ENCODE measurements around the gene NUBP2.

NUBP2 gene

DNA sequence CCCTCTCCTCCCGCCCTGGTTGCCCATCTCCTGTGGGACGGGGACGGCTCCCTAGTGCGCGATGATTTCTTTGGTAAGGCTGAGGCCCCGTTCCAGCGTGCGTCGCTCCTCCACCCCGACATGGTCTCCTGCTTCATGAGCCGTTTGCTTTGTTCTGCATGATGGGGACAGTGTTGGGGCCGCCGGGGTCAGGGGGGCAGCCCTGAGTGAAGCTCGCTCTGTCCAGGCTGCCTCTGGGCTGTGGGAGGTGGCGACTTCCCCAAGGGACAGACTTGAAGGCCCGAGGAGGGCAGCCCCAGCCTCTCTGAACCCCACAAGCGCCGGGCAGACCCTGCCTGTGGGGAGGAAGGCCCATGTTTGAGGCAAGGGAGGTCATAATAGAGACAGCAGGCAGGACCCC lies 23.8 kb upstream of the NUBP2 start:
- DNase-seq (ENCODE audit: low read depth in 2 of 2): no peak

DNA sequence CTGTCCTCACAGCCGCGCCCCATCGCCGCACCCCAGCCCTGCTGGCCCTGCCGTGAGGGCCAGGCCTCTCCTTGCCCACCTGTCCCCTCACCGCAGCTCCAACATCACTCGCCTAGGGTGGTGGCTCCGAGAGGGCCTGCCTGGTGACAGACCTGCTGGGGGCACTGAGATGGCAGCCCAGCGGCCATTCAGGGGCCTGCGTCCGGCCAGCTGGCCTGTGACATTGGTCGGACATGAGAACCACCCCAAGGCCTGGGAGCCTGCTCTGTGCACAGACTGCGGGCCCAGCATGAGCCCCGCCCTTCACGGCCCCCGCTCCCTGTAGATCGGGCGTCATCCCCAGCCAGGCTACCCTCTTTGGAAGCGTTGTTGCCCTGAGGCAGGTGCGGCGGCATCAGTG lies 23.2 kb upstream of the NUBP2 start:
- DNase-seq (ENCODE audit: low read depth in 2 of 2): no peak

DNA sequence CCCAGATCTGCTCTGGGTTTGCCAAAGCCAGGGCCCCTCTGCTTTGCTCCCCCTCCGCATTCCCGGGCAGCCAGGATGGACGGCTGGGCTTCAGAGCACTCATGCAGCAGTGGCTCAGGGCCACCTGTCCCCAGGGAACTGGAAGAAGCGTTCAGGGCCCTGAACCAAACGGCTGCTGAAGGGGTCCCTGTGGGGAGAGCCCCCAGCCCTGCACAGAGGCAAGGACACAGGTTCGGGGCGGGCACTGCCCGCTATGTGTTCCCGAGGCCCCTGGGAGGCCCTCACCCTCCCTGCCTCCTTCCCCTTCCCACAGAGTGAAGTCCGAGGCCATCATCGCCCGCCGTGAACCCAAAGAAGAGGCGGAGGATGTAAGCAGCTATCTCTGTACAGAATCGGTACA lies 21.8 kb upstream of the NUBP2 start:
- DNase-seq (ENCODE audit: low read depth in 2 of 2): no peak

DNA sequence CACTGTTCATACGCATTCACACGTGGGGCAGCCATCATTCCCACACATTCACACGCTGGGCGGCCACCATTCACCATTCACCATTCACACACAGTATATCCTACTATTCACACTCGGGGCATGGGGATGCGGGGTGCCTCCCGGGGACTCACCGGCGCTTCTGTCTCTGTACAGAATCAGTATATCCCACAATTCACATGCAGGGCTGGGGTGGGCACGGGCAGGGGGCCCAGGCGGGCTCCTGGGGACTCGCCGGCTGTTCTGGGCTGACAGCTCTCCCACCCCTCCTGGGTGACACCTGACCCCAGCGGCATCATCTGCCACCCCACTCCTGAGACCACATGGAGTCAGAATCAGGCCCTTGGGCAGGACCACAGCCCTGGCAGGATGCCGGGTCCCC lies 21.0 kb upstream of the NUBP2 start:
- no peak for DNase-seq (ENCODE audit: low read depth in 2 of 2)

DNA sequence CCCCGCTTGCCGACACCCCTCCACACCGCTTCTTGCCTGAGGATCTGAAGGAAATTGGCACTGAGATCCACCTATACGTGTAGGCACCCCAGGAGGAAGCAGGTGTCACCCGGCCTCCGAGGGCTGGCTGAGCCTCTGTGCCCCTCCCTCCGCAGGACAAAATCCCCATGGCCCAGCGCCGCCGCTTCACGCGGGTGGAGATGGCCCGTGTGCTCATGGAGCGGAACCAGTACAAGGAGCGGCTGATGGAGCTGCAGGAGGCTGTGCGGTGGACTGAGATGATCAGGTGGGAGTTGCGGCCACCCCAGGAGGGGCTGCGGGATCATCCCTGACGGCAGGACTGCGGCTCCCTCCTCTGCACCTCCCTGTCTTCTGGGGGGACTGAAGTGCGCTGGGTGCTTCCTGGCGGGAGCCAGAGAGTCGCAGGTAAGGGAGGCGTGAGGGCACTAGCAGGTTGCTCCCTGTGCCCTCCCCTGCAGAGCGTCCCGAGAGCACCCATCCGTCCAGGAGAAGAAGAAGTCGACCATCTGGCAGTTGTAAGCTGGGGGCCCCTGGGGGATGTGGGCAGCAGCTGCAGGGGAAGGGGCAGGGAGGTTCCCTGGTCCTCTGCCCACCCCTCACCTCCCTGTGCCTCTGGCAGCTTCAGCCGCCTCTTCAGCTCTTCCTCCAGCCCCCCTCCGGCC lies 20.4 kb upstream of the NUBP2 start:
- no peak for DNase-seq (ENCODE audit: low read depth in 2 of 2)

DNA sequence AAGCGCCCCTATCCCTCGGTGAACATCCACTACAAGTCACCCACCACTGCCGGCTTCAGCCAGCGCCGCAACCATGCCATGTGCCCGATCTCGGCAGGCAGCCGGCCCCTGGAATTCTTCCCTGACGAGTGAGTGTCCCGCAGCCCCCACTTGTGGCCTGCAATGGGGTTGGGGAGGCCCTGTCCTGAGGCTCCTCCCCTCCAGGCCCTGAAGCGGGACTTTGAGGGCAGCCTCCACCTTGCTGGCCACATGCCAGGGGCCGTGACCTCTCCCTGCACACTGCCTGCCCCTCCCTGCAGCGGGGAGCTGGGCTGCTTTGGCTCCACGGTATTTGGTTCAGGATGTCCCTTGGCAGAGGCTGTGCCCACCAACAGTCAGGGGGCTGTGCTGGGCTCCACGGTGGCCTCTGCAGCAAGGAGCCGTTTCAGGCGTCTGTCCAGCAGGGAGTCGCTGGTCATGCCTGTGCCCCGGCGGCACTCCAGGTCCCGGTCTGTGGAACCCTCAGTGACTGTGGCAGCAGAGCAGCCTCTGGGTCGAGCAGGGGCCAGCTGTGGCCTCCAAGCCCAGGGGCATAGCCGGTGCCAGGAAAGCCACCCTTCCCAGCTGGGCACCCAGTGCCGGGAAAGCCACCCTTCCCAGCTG lies 19.8 kb upstream of the NUBP2 start:
- no peak for DNase-seq (ENCODE audit: low read depth in 2 of 2)

DNA sequence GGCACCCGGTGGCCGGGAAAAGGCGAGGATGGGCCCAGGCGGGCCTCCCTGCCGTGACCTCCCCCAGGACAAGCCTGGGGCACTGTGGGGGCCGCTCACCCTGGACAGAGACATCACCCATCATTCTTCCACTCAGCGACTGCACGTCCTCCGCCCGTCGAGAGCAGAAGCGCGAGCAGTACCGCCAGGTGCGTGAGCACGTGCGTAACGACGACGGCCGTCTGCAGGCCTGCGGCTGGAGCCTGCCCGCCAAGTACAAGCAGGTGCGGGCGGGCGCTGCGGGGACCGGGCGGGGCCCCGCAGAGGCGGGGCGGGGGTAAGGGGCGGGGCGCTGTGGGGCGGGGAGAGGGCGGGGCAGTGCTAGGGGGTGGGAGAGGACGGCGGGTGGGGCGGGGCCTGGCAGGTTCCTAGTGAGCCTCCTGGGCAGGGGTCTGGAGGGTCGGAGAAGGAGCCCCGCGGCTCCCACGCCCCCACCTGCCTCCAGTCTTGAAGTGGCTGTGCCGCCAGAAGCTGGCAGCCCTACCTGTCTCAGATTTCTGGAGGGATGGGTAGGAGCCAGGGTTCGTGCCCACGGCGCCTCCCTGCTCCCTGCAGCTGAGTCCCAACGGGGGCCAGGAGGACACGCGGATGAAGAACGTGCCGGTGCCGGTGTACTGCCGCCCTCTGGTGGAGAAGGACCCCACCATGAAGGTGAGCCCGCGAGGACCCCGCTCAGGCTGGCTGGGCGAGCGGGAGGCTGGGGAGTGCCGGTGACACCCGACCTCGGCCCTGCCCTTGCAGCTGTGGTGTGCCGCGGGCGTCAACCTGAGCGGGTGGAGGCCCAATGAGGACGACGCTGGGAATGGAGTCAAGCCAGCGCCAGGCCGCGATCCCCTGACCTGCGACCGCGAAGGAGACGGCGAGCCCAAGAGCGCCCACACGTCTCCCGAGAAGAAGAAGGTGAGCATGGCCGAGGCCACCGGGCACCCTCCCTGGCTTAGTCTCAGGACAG lies 18.9 kb upstream of the NUBP2 start:
- DNase-seq (ENCODE audit: low read depth in 2 of 2): no peak

DNA sequence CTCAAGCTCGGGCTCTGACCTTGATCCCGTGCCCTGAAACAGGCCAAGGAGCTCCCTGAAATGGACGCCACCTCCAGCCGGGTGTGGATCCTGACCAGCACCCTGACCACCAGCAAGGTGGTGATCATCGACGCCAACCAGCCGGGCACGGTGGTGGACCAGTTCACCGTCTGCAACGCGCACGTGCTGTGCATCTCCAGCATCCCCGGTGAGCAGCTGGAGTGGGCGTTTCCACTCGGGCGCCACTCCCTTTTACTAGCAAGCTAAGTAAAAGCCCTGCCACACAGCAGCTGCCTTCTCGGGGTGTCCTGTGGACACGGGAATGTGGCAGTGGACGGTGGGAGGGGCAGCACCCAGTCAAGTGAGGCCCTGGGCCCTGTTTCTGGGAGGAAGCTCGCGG lies 17.8 kb upstream of the NUBP2 start:
- no peak for DNase-seq (ENCODE audit: low read depth in 2 of 2)

DNA sequence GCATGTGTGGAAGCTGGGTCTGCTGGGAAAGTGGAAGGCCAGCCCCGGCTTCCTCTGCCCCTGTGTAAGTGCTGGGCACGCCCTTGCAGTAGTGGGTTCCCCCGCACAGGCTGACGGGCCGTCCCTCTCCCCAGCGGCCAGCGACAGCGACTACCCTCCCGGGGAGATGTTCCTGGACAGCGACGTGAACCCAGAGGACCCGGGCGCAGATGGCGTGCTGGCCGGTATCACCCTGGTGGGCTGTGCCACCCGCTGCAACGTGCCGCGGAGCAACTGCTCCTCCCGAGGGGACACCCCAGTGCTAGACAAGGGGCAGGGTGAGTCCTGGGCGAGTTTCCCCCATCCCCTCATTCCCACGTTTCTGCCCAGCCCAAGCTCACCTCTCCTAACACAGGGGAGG lies 16.9 kb upstream of the NUBP2 start:
- DNase-seq (ENCODE audit: low read depth in 2 of 2): no peak

DNA sequence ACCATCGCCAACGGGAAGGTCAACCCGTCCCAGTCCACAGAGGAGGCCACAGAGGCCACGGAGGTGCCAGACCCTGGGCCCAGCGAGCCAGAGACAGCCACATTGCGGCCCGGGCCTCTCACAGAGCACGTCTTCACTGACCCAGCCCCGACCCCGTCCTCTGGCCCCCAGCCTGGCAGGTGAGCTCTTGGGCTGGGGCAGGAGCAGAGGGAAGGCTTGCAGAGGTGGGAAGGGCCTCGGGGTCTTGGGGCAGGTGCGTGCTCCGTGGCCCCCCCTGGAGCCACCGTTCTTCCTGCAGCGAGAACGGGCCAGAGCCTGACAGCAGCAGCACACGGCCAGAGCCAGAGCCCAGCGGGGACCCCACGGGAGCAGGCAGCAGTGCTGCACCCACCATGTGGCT lies 16.5 kb upstream of the NUBP2 start:
- no peak for DNase-seq (ENCODE audit: low read depth in 2 of 2)

DNA sequence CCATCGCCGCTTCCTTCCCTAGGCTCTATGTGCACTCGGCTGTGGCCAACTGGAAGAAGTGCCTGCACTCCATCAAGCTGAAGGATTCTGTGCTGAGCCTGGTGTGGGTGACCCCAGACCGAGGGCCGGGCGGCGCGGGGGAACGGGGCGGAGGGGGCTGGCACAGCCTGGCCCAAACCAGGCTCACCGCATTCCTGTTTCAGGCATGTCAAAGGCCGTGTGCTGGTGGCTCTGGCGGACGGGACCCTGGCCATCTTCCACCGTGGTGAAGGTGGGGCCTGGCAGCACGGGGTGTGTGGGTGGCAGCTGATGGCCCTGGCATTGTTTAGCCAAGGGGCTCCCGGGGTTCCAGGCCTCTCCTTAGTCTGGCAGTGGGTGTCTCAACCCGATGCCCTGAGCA lies 16.1 kb upstream of the NUBP2 start:
- no peak for DNase-seq (ENCODE audit: low read depth in 2 of 2)

DNA sequence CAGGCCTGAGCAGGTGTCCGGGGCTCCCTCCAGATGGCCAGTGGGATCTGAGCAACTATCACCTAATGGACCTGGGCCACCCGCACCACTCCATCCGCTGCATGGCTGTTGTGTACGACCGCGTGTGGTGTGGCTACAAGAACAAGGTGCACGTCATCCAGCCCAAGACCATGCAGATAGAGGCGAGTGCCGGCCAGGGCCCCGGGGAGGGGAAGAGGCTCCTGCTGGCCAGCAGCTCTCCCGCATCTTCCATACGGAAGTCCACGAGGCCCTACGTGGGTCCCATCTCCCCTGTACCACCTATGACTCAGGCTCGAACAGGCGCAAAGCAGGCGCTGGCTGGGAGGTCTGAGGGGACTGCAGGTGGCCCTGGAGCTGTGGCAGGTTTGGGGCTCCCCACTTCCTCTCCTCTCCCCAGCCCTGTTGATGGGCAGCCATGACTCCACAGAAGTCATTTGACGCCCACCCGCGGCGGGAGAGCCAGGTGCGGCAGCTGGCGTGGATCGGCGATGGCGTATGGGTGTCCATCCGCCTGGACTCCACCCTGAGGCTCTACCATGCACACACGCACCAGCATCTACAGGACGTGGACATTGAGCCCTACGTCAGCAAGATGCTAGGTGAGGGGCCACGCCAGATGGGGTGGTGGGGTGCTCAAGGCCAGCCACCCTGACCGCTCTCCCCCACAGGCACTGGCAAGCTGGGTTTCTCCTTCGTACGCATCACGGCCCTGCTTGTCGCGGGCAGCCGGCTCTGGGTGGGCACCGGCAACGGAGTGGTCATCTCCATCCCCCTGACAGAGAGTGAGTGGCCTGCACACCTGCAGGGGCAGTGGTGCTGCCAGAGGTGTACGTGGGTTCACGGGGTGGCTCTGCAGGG lies 15.4 kb upstream of the NUBP2 start:
- no peak for DNase-seq (ENCODE audit: low read depth in 2 of 2)

DNA sequence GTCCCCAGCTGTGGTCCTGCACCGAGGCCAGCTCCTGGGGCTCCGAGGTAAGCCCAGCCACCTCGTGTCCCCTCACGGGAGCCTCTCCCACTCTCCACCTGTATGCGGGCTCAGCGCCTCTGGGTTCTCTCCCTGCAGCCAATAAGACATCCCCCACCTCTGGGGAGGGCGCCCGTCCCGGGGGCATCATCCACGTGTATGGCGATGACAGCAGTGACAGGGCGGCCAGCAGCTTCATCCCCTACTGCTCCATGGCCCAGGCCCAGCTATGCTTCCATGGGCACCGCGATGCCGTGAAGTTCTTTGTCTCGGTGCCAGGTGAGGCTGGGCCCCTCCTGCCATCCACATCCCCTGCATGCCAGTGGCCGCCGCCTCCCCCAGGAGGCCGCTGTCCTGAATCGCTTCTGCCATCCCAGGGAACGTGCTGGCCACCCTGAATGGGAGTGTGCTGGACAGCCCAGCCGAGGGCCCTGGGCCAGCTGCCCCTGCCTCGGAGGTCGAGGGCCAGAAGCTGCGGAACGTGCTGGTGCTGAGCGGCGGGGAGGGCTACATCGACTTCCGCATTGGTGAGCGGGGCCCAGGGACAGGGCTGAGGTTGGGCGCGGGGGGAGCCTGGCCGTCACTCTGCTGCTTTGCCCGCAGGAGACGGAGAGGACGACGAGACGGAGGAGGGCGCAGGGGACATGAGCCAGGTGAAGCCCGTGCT lies 14.5 kb upstream of the NUBP2 start:
- no peak for DNase-seq (ENCODE audit: low read depth in 2 of 2)

DNA sequence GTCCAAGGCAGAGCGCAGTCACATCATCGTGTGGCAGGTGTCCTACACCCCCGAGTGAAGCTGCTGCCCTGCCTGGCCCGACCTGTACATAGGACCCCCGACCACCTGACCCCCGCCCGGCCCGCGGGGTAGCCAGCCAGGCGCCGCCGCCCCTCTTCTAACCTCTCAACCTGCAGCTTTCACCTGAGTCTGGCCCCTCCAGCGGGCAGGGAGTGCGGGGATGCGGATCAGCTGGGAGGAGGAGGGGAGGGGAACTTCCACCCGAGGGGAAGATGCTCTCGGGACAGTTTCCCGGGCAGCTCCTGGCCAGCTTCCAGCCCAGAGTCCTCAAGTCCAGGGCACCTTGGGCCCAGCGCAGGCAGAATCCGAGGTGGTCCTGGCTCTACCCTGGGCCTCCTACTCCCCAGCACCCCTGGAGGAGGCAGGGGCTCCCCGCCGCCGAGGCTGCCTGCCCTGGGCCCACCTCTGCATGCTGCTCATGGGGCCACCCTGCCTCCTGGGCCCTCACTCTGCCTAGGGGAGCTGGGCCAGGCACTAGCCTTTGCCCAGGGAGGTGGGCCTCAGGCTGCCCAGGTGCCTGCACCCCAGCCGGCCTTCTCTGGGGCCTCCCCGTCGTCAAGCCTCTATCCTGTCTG lies 13.9 kb upstream of the NUBP2 start:
- DNase-seq (ENCODE audit: low read depth in 2 of 2): no peak

DNA sequence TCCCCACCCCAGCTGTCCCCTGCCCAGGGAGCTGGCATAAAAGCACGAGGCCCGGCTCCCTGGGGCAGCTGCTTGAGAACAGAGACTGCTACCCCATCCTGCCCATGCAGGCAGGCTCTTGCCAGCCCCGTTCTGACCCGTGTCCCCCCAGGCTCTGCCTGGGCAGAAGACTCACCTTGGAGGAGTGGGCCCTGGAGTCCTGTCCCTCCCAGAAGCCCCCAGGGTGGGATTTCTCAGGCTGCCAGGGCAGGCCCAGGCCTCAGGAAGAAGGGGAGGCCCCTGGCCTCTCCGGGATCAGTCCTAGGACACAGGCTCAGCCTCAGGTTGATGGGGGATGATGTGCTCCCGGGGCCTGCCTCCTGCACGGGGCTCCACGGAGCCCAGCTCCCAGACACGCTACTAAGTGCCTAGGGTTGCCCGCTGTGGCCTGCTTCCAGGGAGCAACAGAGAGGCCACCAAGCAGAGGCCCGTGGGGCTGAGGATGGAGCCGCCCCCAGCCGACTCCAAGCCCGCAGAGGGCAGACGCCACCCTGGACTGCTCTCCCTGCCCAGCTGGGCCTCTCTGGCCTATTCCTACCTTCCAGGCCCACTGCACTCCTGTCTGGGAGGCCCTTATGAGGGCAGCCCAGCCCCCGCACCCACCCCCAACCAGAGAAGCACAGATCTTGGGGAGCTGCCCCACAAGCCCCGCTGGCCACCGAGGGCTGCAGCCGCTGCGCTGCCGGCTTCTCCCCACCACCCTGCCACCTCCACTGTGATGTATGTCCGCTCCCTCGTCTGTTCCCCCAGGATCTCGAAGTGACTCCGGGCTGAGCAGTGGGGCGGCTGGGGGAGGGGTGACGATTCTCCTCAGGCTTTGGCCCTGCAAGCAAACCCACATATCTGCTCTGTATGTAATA lies 13.1 kb upstream of the NUBP2 start:
- no peak for DNase-seq (ENCODE audit: low read depth in 2 of 2)

DNA sequence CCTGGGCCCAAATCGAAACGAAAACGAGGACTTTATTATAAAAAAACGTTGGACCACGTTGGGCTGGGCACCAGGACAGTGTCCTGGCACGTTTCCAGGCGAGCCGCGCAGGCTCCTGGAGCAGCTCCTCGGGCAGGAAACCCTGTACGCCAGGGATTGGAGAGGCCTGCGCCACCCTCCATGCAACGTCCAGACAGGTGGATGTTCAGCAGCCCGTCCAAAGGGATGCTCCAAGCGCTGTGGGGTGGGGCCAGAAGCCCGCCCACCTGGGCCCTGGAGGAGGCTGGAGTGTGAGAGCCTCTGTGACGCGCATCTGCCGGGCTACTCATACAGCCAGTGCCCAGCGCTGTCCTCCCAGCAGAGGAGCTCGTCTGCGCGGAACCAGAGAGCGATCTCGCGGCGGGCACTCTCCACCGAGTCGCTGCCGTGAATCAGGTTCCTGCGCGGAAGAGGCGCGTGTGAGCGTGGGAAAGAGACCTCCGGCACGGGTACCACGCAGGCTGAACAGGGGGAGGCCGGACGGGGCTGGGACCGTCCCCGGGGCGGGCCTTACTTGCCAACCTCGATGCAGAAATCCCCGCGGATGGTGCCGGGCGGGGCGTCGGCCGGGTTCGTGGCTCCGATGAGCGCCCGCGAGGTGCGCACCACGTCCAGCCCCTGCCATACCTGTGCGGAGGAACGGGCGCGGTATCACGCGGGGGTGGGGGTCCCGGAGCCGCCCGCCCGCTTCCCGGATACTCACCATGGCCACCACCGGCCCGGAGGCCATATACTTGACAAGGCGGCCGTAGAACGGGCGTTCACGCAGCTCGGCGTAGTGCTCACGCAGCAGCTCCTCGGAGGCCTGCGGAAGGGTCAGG lies 12.2 kb upstream of the NUBP2 start:
- DNase-seq (ENCODE audit: low read depth in 2 of 2): no peak

DNA sequence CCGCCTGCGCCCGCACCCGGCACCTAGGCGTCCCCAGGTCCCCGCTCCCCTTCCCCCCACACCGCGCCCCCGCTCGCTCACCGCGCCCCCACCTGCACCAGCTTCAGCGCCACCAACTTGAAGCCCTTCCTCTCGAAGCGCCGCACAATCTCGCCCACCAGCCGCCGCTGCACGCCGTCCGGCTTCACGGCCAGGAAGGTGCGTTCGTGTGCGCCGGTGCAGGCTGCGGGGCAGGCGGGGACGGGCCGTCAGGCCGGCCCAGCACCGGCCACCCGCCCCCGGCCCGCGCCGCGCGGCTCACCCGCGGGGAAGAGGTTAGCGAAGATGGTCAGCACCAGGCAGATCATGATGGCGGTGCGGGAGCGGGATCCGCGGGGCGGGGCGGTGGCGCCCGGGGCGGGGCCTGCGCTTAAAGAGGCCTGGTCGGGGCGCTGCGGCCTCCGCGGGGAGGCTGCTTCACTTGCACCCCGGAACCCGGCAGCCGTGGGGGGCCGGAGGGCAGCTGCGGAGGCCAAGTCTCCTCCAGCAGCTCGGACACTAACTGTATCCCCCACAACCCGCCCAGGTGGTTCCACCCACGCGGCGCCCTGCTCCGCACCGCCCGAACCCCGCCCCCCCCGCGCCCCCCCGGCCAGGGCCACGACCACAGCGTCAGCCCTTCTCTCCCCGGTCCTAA lies 11.4 kb upstream of the NUBP2 start, which contains the start of gene NME3:
Gene NME3, minus strand, starts transcription at position 356 of the 676 bp plus-strand sequence. Its CDS starts 9 bp downstream, at position 347.
- DNase-seq (ENCODE audit: low read depth in 2 of 2): peak; percentile 63 to 75

DNA sequence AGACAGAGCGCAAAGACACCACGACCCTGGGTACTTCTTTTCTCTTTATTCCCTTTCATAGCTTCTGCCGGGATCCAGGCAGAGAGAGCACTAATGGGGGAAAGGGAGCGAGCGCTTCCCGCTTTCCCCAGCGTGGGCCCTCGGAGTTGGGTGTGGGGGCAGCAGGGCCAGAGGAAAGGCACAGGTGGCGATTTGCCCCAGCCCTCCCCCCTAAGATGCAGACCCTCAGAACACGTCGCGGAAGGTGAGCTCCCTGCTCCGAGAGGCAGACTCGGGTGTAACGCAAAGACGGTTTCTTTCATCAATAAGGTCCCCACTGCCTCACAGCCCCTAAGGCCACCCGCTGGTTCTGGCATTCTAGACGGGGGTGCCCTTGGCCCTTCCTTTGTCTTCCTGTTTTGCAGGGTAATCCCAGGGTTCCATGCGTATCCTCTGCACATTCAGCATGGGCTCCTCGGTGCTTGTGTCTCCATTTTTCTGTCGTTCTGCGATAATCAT lies 10.8 kb upstream of the NUBP2 start:
- DNase-seq (ENCODE audit: low read depth in 2 of 2): no peak
